Small intestine (tissue), 4 donors: Measurements from ENCODE around the gene KRT31. TPM values are rescaled to one million over a fixed set of nuclear protein-coding genes. Genes with fewer than 3 reads are reported as not detected.

Experiments
- polyA plus RNA-seq, 4 donors: library from polyadenylated mRNA; stranded (reverse) in 3 of 4; unstranded in 1 of 4; fragments of 200-250 nt in 3 of 4; fragments of 120-200 nt in 1 of 4; gene quantifications; one replicate each; pipeline versions ENCODE4 v1.2.1 to v1.2.3, GENCODE V29; 2013
- donor health status: healthy with polysubstance abuse.
- donor health status: Bipolar disorder and iron deficiency.
- donor health status: healthy.

The KRT31 gene
- polyA plus RNA-seq, 4 donors = not detected

Other genes starting within 250 kb of the KRT31 start
- gene KRTAP4-5, start 247.8 kb downstream of the KRT31 start, polyA plus RNA-seq = not detected
- not detected for gene KRTAP4-4, start 236.9 kb downstream of the KRT31 start, polyA plus RNA-seq
- gene KRTAP4-3, start 229.4 kb downstream of the KRT31 start, polyA plus RNA-seq = not detected
- not detected for gene KRTAP4-2, start 219.4 kb downstream of the KRT31 start, polyA plus RNA-seq
- not detected for gene KRTAP4-1, start 212.7 kb downstream of the KRT31 start, polyA plus RNA-seq
- gene KRTAP9-1, start 207.7 kb downstream of the KRT31 start, polyA plus RNA-seq = not detected
- not detected for gene KRTAP9-2, start 171.0 kb downstream of the KRT31 start, polyA plus RNA-seq
- gene KRTAP9-3, start 165.2 kb downstream of the KRT31 start, polyA plus RNA-seq = not detected
- not detected for gene KRTAP9-8, start 159.6 kb downstream of the KRT31 start, polyA plus RNA-seq
- gene KRTAP9-4, start 147.9 kb downstream of the KRT31 start, polyA plus RNA-seq = not detected
- not detected for gene KRTAP9-9, start 142.2 kb downstream of the KRT31 start, polyA plus RNA-seq
- not detected for gene KRTAP9-6, start 132.2 kb downstream of the KRT31 start, polyA plus RNA-seq
- not detected for gene KRTAP9-7, start 121.9 kb downstream of the KRT31 start, polyA plus RNA-seq
- not detected for gene KRTAP29-1, start 94.8 kb downstream of the KRT31 start, polyA plus RNA-seq
- not detected for gene KRTAP16-1, start 88.3 kb downstream of the KRT31 start, polyA plus RNA-seq
- not detected for gene KRTAP17-1, start 81.9 kb downstream of the KRT31 start, polyA plus RNA-seq
- gene KRT33A, start 46.8 kb downstream of the KRT31 start, polyA plus RNA-seq = not detected
- gene KRT33B, start 27.8 kb downstream of the KRT31 start, polyA plus RNA-seq = not detected
- not detected for gene KRT34, start 15.3 kb downstream of the KRT31 start, polyA plus RNA-seq
- not detected for gene KRT37, start 27.0 kb upstream of the KRT31 start, polyA plus RNA-seq
- gene KRT38, start 43.4 kb upstream of the KRT31 start, polyA plus RNA-seq = not detected
- not detected for gene KRT32, start 69.8 kb upstream of the KRT31 start, polyA plus RNA-seq
- not detected for gene KRT35, start 83.5 kb upstream of the KRT31 start, polyA plus RNA-seq
- gene KRT36, start 92.3 kb upstream of the KRT31 start, polyA plus RNA-seq = under 1 TPM in 1 of 4 donors, not detected in 3; 0.04 TPM
- gene KRT13, start 108.0 kb upstream of the KRT31 start, polyA plus RNA-seq = 10 to 100 TPM in 3 of 4 donors, under 1 TPM in 1; 0.37 to 37.6 (median 18.2) TPM
- gene KRT15, start 121.3 kb upstream of the KRT31 start, polyA plus RNA-seq = 10 to 100 TPM in 2 of 4 donors, 1 to 10 TPM in 1, under 1 TPM in 1; 0.62 to 18.9 (median 6.6) TPM
- 1,000 to 10,000 TPM in 3 of 4 donors, 10 to 100 TPM in 1; 83.2 to 1,607 (median 1,272) TPM for gene KRT19, start 130.7 kb upstream of the KRT31 start, polyA plus RNA-seq
- under 1 TPM in 1 of 4 donors, not detected in 3; 0.15 TPM for gene KRT9, start 174.5 kb upstream of the KRT31 start, polyA plus RNA-seq
- gene KRT14, start 189.3 kb upstream of the KRT31 start, polyA plus RNA-seq = 1 to 10 TPM in 2 of 4 donors, under 1 TPM in 1, not detected in 1; 0.33 to 2.2 (median 1.1) TPM
- under 1 TPM in 1 of 4 donors, not detected in 3; 0.25 TPM for gene KRT16, start 215.2 kb upstream of the KRT31 start, polyA plus RNA-seq
- 1 to 10 TPM in 2 of 4 donors, under 1 TPM in 1, not detected in 1; 0.65 to 2.4 (median 1.8) TPM for gene KRT17, start 227.0 kb upstream of the KRT31 start, polyA plus RNA-seq